Activated naive CD8-positive, alpha-beta T cell treated with anti-CD3 and anti-CD28 coated beads, Interleukin-2, amount 10 ng/mL, durations not matched to agents 7 days and 5 days (primary cell): ENCODE data around the gene FAM13C. TPM values are rescaled to one million over a fixed set of nuclear protein-coding genes. Genes with fewer than 3 reads are reported as not detected.

Experiments
- ATAC-seq: fragments of 150-1000 bp; cut with Tn5 transposase; one replicate; pipeline ENCODE4 v1.10.0; 2021; ENCODE audit warnings: low read depth, moderate library complexity
- POLR2A ChIA-PET: fragments of 350-600 bp; sonication (Branson Sonifier 250); formaldehyde crosslinking; loops from one replicate; lab custom pipeline; 2021; ENCODE audit warnings: antibody characterized with exemption; lab: Charles Lee
- DNase-seq: peaks from one replicate; pipeline ENCODE4 v3.0.0; 2021
- H3K27ac Mint-ChIP-seq: one replicate; pipeline ENCODE4 v1.8.0; 2022; ENCODE audit warnings: mild to moderate bottlenecking, mixed read lengths
- H3K27me3 Mint-ChIP-seq: one replicate; pipeline ENCODE4 v1.8.0; 2022; ENCODE audit warnings: mild to moderate bottlenecking, moderate library complexity, mixed read lengths
- H3K36me3 Mint-ChIP-seq: one replicate; pipeline ENCODE4 v1.8.0; 2021; ENCODE audit warnings: mild to moderate bottlenecking, mixed read lengths
- H3K4me1 Mint-ChIP-seq: one replicate; pipeline ENCODE4 v1.8.0; 2021; ENCODE audit warnings: mixed read lengths
- H3K4me3 Mint-ChIP-seq: one replicate; pipeline ENCODE4 v1.8.0; 2022; ENCODE audit warnings: mild to moderate bottlenecking, moderate library complexity, mixed read lengths
- H3K9me3 Mint-ChIP-seq: one replicate; pipeline ENCODE4 v1.8.0; 2021; ENCODE audit warnings: mixed read lengths
- total RNA-seq, 2 experiments: library from RNA; stranded (reverse); gene quantifications; one replicate each; pipeline ENCODE4 v1.2.3, GENCODE V29; 2021

The FAM13C gene
- total RNA-seq, 2 experiments from 2014 or later = not detected

DNA sequence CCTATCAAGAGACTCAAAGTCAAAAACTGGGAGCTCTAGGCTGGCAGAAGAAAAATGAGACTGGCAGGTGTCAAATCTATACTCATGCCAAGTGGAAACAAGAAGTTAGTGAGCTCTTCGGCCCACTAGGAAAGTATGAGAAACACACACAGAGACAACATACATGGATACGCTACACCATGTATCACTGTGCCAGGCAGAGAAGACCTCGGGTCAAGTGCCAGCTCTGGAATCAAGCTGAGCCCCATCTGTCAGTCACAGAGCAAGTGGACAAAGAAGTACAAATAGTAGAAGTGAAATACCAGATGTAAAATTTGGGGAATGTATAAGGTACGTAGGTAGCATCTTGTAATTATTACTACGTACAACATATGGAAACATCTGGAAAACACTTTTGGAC is 62.4 kb downstream of the FAM13C start:
- ATAC-seq (no peak), DNase-seq (no peak)
- Mint-ChIP-seq H3K27me3 (no peaks in the 10 kb centered on the region), H3K27ac (no peak overlapping the region), H3K4me3 (no peak overlapping the region), H3K4me1 (no peaks in the 10 kb centered on the region), H3K9me3 (no peaks in the 10 kb centered on the region), H3K36me3 (no peaks in the 10 kb centered on the region)
- POLR2A ChIA-PET = no interaction called here

- Mint-ChIP-seq H3K27ac (no peak overlapping the region), H3K9me3 (no peaks in the 10 kb centered on the region), H3K4me3 (no peak overlapping the region), H3K27me3 (no peaks in the 10 kb centered on the region), H3K4me1 (no peaks in the 10 kb centered on the region), H3K36me3 (no peaks in the 10 kb centered on the region)
- ATAC-seq (no peak), DNase-seq (no peak)
- POLR2A ChIA-PET = no interaction called here
Observed at GRCh38 chr10:59290448-59290847, 71.9 kb downstream of the FAM13C start.

GRCh38 chr10:59289853-59290252 is 72.5 kb downstream of the FAM13C start:
- POLR2A ChIA-PET = no interaction called here
- ATAC-seq = no peak
- no peak overlapping the region for H3K4me3 Mint-ChIP-seq
- H3K36me3 Mint-ChIP-seq = no peaks in the 10 kb centered on the region
- H3K4me1 Mint-ChIP-seq = no peaks in the 10 kb centered on the region
- DNase-seq = no peak
- no peaks in the 10 kb centered on the region for H3K27me3 Mint-ChIP-seq
- H3K9me3 Mint-ChIP-seq = no peaks in the 10 kb centered on the region
- no peak overlapping the region for H3K27ac Mint-ChIP-seq

DNA sequence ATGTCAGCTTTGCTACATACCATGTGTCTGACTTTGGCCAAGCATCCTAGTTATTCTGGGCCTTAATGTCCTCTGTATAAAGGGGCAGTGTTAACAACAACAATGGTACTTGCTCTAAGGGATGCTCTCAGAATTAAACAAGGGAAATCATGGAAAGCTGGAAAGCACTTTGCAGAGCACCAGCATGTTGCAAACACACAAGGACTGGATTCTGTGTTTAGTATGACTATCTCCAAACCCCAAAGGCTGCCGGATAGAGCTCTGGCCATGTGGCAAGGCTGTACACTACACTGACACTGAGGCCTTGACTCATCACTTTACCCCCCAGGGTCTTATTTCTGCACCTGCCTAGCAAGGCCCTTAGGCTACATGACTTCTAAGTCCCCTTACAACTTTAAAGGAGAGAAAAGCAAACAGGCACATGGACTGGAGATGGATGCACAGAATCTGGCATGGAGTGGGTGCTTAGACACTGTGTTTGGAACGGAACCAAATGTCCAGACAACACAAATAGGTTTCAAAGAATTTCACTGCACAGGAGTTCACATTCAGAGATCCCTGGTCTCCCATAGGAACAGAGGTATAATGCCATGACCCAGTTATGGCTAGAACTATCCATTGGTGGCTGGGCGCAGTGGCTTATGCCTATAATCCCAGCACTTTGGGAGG is 74.6 kb downstream of the FAM13C start:
- H3K4me1 Mint-ChIP-seq = no peaks in the 10 kb centered on the region
- no peaks in the 10 kb centered on the region for H3K9me3 Mint-ChIP-seq
- H3K27me3 Mint-ChIP-seq = no peaks in the 10 kb centered on the region
- ATAC-seq = no peak
- H3K27ac Mint-ChIP-seq = no peak overlapping the region
- DNase-seq = no peak
- H3K36me3 Mint-ChIP-seq = no peaks in the 10 kb centered on the region
- POLR2A ChIA-PET = no interaction called here
- no peak overlapping the region for H3K4me3 Mint-ChIP-seq

- Mint-ChIP-seq H3K4me1 (no peaks in the 10 kb centered on the region), H3K4me3 (no peak overlapping the region), H3K27me3 (no peaks in the 10 kb centered on the region), H3K36me3 (no peaks in the 10 kb centered on the region), H3K27ac (no peak overlapping the region), H3K9me3 (no peaks in the 10 kb centered on the region)
- DNase-seq (no peak), ATAC-seq (no peak)
- POLR2A ChIA-PET = no interaction called here
Observed at GRCh38 chr10:59285848-59286247, 76.5 kb downstream of the FAM13C start.

DNA sequence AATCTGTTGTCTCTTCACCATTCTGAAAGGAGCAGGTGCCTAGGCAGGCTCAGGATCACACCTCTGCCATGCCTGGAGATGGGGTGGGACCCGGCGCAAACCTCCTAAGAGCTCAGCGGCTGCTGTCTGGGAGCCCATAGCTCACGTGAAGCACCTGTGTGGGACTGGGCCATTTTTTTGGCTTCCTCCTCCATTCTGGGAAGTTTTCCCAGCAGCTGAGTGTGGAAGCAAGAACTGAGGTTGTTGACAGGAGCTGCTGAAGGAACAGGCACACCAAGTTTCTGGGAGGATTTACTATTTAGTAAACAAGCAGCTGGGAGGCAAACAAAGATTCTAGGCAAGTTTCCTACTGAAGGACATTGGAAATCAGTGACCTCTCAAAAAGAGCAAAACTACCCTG is 77.3 kb downstream of the FAM13C start:
- H3K27me3 Mint-ChIP-seq = no peaks in the 10 kb centered on the region
- H3K9me3 Mint-ChIP-seq = no peaks in the 10 kb centered on the region
- no peak for DNase-seq
- H3K4me3 Mint-ChIP-seq = no peak overlapping the region
- no peaks in the 10 kb centered on the region for H3K4me1 Mint-ChIP-seq
- no peak overlapping the region for H3K27ac Mint-ChIP-seq
- POLR2A ChIA-PET = no interaction called here
- ATAC-seq = no peak
- H3K36me3 Mint-ChIP-seq = no peaks in the 10 kb centered on the region

DNA sequence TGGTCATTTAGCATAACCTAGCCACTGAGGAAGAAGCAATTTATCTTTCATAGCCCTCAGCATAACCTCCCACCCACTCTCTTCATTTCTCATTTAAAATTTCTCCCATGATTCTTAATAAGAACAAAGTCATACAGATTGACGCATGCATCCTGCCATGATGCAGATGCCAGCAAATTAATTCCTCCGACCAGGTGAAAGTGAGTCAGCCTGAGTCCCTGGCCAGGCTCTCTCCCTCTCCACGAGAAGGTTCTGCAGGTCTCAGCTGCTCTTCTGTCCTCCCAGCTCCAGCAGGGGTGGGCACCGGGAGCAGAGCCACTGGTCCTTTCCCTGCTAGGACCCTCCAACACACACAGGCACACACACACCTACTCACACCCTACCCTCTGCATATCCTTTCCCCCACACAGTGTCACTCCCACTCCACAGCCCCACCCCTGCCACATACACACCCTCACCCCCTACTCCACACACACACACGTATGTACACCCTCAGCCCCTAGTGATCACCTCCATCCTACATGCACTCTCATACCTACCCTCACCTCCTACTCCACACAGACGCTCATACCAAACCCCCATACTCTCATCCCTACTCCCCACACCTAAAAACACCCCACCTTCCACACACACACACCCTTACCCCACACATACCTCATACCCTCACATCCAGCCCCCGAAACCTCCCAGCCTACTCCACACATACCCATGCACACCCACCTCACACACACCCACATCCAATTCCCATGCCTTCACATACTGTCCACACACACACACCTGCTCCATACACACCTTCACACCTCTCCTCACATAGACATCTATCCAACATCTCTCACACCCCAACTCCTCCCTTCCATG is 78.0 kb downstream of the FAM13C start:
- H3K27me3 Mint-ChIP-seq = no peaks in the 10 kb centered on the region
- ATAC-seq (no peak), DNase-seq (no peak)
- no peak overlapping the region for H3K4me3 Mint-ChIP-seq
- POLR2A ChIA-PET = no interaction called here
- H3K36me3 Mint-ChIP-seq = no peaks in the 10 kb centered on the region
- no peaks in the 10 kb centered on the region for H3K4me1 Mint-ChIP-seq
- H3K27ac Mint-ChIP-seq = no peak overlapping the region
- H3K9me3 Mint-ChIP-seq = no peaks in the 10 kb centered on the region

- no peaks in the 10 kb centered on the region for H3K36me3 Mint-ChIP-seq
- POLR2A ChIA-PET = no interaction called here
- no peak overlapping the region for H3K27ac Mint-ChIP-seq
- no peaks in the 10 kb centered on the region for H3K9me3 Mint-ChIP-seq
- no peaks in the 10 kb centered on the region for H3K27me3 Mint-ChIP-seq
- ATAC-seq = no peak
- DNase-seq = no peak
- no peaks in the 10 kb centered on the region for H3K4me1 Mint-ChIP-seq
- H3K4me3 Mint-ChIP-seq = no peak overlapping the region
Observed at GRCh38 chr10:59283456-59284091, 78.8 kb downstream of the FAM13C start.

GRCh38 chr10:59281861-59282260 is 80.5 kb downstream of the FAM13C start:
- POLR2A ChIA-PET = no interaction called here
- no peak overlapping the region for H3K4me3 Mint-ChIP-seq

GRCh38 chr10:59279991-59280505 is 82.3 kb downstream of the FAM13C start:
- no peaks in the 10 kb centered on the region for H3K4me1 Mint-ChIP-seq
- H3K4me3 Mint-ChIP-seq = no peak overlapping the region
- no peaks in the 10 kb centered on the region for H3K36me3 Mint-ChIP-seq
- H3K27me3 Mint-ChIP-seq = no peaks in the 10 kb centered on the region
- DNase-seq (no peak), ATAC-seq (no peak)
- POLR2A ChIA-PET = no interaction called here
- no peak overlapping the region for H3K27ac Mint-ChIP-seq
- H3K9me3 Mint-ChIP-seq = no peaks in the 10 kb centered on the region

More at GRCh38 chr10:59281861-59282260, 80.5 kb downstream of the FAM13C start:
- H3K27me3 Mint-ChIP-seq = no peaks in the 10 kb centered on the region
- no peaks in the 10 kb centered on the region for H3K36me3 Mint-ChIP-seq
- H3K27ac Mint-ChIP-seq = no peak overlapping the region
- ATAC-seq = no peak
- no peak for DNase-seq
- H3K9me3 Mint-ChIP-seq = no peaks in the 10 kb centered on the region
- no peaks in the 10 kb centered on the region for H3K4me1 Mint-ChIP-seq

GRCh38 chr10:59279476-59279875 is 82.9 kb downstream of the FAM13C start:
- POLR2A ChIA-PET = no interaction called here
- Mint-ChIP-seq H3K36me3 (no peaks in the 10 kb centered on the region), H3K4me1 (no peaks in the 10 kb centered on the region), H3K27ac (no peak overlapping the region), H3K27me3 (no peaks in the 10 kb centered on the region), H3K9me3 (no peaks in the 10 kb centered on the region), H3K4me3 (no peak overlapping the region)
- DNase-seq (no peak), ATAC-seq (no peak)

DNA sequence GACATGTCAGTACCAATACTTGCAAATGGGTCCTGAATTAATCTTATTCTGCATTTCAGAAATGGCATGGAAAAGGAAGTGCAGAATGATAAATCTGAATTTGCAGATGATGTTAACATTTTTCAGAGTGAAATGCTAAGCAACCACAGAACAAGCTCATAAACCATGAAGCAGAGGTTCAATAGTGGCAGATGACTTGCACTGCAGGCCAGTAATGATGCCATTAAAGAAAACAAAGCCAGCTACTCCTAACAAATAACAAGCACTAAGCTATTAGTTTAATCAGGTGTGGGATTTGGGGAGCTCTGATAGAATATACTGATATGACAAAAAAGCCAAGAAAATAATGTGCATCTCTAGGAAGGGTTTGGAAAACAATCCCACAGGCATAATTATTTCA is 85.4 kb downstream of the FAM13C start:
- H3K4me3 Mint-ChIP-seq = no peak overlapping the region
- no peaks in the 10 kb centered on the region for H3K4me1 Mint-ChIP-seq
- ATAC-seq (no peak), DNase-seq (no peak)
- no peaks in the 10 kb centered on the region for H3K9me3 Mint-ChIP-seq
- no peaks in the 10 kb centered on the region for H3K36me3 Mint-ChIP-seq
- no peak overlapping the region for H3K27ac Mint-ChIP-seq
- POLR2A ChIA-PET = no interaction called here
- H3K27me3 Mint-ChIP-seq = no peaks in the 10 kb centered on the region

DNA sequence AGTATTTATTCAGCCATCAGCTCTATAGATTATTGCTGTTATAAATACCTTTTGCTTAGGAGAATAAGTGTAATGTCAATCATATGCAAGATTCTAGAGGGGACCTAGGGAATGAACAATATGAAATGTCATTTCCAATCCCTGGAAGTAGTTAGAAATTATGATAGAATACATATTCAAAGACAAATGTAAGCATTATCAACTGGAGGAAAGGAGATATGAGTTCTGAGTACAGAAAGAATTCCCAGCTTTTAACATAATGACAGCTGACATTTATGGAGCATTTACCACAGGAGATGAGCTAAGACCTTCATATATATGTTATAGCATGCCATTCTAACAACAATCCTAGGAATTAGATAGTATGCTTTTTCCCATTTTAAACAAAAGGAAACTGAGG is 86.2 kb downstream of the FAM13C start:
- H3K4me3 Mint-ChIP-seq = no peak overlapping the region
- POLR2A ChIA-PET = no interaction called here

More for the DNA sequence above, 86.2 kb downstream of the FAM13C start:
- H3K9me3 Mint-ChIP-seq = no peaks in the 10 kb centered on the region
- H3K36me3 Mint-ChIP-seq = no peaks in the 10 kb centered on the region
- no peak overlapping the region for H3K27ac Mint-ChIP-seq
- ATAC-seq = no peak
- H3K27me3 Mint-ChIP-seq = no peaks in the 10 kb centered on the region
- DNase-seq = no peak
- H3K4me1 Mint-ChIP-seq = no peaks in the 10 kb centered on the region
